ENCODE measurements around the gene TSPYL1.

TSPYL1 gene

DNA sequence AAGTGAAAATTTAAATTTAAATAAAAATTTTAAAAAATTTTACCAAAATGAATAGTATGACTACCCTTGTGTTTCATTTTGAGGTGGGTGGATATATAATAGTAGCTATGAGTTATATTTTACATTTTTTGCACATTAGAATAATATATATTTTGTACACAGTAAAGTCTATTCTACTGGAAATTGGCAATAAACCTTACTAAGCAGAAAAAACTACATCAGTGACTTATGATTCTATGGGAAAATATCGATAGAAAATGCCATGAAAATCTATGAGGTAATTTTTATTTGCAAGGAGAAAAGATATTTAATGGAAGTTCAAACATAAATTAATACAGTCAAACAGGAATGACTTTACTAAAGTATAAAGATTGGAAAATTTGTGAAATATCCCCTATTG, 23.0 kb downstream of the TSPYL1 start:
- DNase-seq = no peak

DNA sequence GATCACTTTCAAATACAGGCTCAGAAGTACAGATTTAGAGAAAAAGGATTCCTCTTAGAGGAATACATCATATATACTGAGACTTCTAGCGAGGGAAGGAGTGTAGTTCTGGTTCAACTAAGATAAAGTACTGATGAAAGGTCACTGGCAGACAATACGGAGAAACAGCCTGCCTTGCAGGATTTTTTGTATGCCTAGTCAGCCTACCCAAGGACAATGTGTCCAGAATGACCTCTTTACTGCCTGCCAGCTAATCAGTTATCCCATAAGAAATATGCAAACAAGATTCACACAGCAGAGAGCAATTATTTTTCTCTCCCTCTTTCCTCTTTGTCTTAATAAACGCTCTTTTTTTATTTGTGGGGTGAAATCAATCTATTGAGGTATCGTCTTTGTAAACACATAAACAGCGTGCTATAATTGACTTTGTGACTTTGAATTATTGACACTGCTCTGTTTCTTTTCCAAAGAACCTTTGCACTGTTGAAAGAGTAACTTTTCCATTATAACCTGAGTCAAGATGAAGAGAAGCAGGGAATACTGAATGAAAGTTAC, 24.4 kb downstream of the TSPYL1 start:
- DNase-seq = no peak

DNA sequence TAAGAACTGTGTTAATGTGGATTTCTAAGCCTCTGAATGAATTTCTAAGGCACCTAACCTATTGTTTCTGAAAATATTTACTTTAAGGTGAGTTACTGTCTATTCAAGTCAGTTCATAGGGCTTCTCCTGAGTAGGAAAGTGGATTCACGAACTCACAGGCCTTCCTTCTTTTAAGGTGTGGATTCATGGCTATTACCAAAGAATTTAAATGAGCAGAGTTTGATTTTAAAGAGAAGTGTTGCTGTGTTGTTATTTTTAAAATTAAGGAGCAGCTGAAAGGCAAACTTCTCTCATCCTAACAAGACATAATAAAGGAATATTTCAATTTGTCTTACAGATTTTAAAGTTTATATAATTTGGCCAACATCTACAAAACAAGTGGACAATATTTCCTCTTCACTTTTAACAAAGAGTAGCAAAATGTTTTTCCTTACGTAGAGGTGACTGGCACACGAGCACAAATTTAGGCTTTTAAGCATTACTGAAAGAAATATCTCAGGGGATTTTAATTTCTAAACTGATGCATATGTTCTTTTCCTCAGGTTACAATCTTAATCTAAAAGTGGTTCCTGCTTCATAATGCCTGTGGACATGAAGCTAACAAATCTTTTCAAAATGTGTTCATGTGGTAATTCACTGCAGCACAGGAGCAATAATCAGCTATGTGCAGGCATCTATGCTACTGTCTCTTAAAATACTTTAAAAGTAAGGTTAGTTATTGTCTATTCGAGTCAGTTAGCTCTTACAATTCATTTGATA, 25.3 kb downstream of the TSPYL1 start:
- DNase-seq = no peak

DNA sequence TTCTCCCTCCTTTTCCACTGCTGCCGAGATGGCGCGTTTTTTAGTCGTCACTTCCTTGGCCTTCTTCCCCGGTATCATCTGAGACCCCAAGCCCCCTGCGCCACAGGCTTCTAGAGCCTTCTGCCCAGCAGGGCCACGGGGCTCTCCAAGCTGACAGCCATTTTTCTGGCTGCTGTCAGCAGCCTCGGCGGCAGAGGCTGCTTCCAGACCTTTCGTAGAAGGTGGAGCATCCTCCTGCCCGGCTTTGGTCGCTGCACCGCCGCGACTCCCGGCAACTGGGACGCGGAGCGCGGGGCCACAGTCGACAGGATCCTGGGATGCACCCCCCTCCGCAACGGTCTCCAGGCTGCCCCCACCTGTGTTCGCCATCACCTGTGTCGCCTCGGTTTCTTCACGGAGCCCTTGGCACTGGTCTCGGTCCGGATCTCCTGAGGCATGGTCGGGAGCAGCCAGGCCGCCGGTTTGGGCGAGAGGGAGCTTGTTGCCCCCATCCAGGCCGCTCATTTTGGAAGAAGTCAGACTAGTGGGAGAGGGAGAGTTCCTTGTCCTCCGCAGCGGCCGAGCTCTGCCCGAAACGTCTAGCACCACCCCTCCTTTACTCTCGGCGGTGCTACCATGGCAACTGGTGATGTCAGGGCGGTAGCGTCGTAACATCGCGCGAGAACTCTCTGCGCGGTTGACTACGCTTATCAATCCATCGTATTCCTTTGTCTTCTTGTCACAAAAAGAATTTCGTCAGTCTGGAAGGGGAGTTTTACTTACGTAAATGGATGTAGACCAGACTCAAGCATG, 26.0 kb downstream of the TSPYL1 start, which contains the start of gene TSPYL4:
Gene TSPYL4, minus strand, starts transcription at position 571 of the 792 bp plus-strand sequence. Its CDS starts 67 bp downstream, at position 504.
- peak; percentile 78 for DNase-seq

DNA sequence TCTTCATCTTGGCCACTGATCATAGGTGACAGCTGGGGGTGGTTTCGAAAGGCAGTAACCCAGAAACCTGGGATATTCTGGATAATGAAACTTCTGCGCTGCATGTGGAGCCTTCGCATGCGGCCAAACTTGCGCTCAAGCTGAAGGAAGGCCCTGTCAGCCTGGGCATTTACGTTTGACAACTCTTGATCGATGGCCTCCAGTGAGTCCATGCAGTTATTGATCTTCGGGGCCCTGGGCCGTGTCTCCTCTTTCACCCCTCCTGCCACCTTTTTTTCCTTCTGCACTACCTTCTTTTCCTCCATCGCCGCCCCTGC, 26.6 kb downstream of the TSPYL1 start:
- DNase-seq = no peak

DNA sequence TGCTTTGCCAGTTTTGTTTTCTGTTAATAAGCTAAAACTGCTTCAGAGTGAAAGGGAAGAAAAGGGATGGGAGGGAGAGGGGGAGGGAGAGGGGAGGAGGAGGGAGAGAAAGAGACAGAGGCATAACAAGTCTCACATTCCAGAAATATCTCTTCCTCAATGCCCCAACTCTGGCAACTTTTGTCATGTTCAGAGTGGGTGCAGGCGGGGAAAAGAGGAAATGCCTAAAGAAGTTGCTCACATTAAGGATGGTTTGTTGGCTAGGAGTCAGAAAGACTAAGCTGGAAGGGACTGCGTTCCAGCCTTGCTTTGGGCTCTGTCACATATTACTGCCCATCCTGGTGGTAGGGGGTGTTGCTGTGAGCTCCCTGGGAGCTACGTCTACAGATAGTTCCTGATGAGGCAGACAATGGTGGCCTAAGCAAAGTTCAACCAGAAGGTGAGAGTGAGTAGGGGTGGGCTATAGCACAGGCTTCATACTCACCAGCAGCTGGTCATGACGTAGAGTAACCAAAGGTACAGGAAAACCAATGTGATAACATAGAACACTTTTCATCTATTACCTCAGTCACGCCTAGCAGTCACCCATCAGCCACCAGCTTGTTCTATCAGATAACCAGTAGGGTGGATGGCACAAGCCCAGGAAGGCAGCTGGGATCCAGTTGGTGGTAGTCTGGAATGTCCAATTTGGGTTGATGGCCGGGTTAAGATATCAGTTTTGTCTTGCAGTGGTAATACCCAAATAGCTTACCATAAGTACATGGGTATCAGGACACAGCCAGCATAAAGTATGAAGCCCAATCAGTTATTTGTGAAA, 28.0 kb downstream of the TSPYL1 start:
- no peak for DNase-seq

DNA sequence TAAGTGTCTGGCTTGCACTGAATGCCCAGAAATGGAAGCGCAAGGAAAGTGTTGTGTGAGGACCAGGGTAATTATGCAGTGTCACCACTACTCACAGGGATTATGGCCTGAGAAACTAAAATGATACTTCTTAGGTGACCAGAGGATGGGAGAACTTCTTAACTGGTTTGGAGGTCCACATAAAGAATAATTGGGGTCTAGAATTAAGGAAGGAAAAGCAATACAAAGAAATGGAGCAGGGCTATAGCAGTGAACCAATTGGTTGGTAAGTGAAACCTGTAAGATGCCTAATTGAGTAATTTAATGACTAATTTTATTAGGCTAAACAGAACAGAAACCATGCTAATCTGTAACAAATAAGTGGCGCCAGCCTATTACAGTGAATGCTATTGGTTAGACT, 31.2 kb downstream of the TSPYL1 start:
- DNase-seq = no peak

DNA sequence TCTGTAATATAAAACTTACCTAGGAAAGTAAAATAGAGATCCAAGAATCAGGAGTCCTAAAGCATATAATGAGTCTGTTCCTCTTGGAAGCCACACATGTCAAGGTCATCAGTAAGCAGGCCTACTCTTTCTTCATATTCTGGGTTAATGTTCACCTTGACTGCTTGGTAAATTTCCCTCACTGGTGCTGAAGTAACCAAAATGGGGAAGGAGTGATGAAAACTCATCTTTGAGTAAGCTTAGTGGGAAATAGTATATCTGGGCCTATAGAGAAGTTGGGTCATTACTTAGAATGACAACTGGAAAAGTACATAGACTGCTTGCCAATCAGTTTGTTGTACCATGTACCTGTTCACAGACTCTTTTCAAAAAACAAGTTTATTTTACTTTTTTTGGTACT, 32.4 kb downstream of the TSPYL1 start:
- no peak for DNase-seq

DNA sequence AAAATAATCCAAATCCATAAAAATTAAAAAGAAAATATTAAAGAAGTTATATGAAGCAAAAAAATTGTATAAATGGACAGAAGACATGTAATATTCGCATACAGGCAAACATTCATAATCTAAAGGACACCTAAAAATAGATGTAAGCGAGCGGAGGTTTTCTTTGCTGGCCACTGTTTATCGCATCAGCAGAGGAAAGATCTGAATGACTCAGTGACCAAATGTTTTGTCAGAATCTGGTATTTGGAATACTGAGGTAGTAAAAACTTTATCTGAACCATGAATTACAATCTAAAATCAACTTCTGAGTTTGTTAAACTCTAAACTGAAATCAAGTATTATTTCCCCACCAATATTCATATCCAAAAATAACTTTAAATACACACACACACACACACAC, 33.6 kb downstream of the TSPYL1 start:
- DNase-seq = no peak

DNA sequence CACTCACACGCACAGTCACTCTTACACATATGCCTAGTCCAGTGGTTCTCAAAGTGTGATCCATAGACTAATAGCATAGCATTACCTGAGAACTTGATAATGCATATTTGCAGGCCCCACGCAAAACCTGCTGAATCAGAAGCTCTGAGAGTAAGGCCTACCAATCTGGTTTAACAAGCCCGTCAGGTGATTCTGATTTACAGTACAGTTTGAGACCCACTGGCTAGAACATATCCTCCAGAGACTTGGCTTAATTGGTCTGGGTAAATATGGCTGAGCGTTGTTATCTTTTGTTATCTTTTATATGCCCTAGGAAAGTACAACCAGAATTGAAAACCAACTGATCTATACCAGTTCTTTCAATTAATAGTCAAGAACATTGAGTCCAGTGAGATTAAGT, 35.4 kb downstream of the TSPYL1 start:
- DNase-seq = no peak

DNA sequence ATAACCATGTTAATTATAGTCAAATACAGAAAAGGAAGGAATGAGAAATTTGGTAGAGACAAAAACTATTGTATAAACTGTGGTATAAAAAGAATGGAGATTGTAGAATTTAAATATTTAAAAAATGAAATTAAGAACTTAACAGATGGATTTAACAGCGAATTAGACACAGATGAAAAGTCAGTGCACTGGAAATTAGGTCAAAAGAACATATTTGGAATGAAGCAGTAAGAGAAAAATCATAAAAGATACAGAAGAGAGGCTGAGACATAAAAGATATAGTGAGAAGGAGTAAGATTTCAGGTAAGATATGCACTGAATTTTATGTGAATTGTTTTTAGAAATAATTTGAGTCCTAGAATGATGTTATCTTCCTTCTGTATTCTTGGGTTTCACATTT, 39.9 kb downstream of the TSPYL1 start:
- no peak for DNase-seq

DNA sequence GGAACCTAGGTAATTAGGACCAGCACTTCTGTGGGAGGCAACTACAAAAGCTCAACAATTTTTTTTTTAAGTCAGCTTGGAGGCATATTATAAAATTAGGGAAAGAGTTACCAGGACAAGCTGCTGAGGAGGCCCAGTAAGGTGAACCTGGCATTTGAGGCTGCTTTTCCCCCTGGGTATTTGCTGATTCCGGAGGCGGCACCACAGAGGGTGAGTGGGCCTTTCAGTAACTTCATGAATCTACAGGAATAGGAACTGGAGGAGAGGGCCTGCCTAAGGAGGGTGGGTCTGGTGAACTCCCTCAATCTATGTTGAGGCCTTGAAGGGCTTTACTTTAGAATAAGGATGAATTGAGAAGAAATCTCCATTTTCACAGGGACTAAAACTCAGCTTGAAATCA, 40.5 kb downstream of the TSPYL1 start:
- DNase-seq = no peak

DNA sequence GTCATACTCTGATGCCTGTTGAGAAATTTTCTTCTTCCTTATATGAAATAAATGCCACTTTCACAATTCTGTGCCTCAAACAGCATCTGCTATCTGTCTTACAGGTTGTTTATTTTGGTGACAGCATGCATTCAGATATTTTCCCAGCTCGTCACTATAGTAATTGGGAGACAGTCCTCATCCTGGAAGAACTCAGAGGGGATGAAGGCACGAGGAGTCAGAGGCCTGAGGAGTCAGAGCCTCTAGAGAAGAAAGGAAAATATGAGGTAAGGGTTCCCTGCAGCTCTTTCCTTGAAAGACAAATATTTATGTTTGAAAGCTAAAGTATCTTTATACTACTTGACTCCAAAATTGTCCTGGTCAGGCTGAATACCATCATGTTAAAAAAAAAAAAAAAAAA, 41.6 kb downstream of the TSPYL1 start:
- no peak for DNase-seq

DNA sequence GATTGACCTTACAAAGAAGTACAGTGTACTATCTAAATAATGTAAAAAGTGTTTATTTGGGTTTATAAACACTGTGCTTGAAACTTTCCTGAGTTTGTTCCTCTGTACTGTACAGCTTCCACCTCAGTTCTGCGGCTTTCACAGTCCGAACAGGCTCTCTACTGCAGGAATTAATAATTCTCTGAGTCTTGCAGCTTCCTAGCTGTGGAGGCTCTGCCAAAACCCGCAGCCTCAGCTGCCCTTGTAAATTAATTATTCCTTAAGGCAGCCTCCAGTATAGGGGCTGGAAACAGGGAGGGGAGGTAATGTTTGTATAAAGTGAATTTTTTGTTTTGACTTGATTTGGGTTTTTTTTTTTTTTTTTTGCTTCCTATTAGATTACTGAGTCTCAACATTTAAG, 45.0 kb downstream of the TSPYL1 start:
- no peak for DNase-seq

DNA sequence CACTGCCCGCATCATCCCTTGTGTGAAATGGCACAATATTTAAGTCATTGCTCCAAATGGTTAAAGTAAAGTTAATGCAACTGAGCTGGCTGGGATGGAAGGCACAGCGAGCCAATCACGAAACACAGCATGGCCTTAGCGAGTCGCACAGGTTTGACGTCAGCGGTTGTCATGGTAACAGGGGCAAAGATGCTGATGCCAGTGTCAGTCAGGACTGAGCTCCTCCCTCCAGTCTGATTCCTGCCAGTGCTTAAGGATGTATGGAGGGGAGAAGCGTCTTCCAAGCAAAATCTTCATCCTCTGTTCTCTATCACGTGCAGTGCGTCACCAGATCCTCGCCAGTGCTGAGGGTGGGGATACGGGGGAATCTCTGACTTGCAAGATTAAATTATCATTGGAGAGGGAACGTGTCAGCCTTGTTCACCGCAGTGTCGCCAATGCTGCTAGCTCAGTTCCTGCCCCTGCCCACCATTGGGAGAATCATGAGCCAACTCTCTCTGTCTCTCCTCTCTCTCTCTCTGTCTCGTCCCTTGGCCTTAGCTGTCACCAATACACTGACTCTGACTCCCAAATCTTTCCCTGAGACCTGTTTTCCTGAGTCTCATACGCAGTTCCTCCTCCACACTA, 50.3 kb downstream of the TSPYL1 start:
- DNase-seq = no peak

Data from NCI-H510A (cell line).